Fibroblast of lung (primary cell): Measurements from ENCODE around the gene PXDN.

ENCODE experiments used
- CTCF ChIP-seq, 2 donors: IDR thresholded peaks in 1 of 2; conservative IDR thresholded peaks in 1 of 2; 1 replicate in 1 of 2; 2 replicates in 1 of 2; pipeline ENCODE4 v1.5.1; 2011 to 2012; ENCODE audit warnings: low read length in 2 of 2, control low read depth in 1 of 2, inconsistent platforms in 1 of 2, low read depth in 1 of 2, mild to moderate bottlenecking in 1 of 2
- EZH2 ChIP-seq: IDR thresholded peaks from 2 replicates; pipeline ENCODE4 v1.5.1; 2012; ENCODE audit warnings: low read length, control low read depth, mild to moderate bottlenecking; ENCODE audit errors: missing control alignments

- TF ChIP-seq CTCF (conservative IDR thresholded peaks at IDR 0.05 in 1 of 2, IDR thresholded peaks at IDR 0.05 in 1 of 2; ENCODE audit: low read depth in 1 of 2, low read length in 2 of 2) (no peak), EZH2 (no peak)
These were observed 45.9 kb downstream of the PXDN start for GRCh38 chr2:1698188-1698945.
